Activated CD4-positive, alpha-beta T cell treated with anti-CD3 and anti-CD28 coated beads, Interleukin-2, amount 50 U/mL, for 24 hours (primary cell): ENCODE data around the gene BCAR3.

Source experiments
- DNase-seq, 2 donors: peaks; one replicate each; pipeline ENCODE4 v3.0.0-alpha.2; 2020; ENCODE audit warnings: low read depth in 1 of 2, low spot score in 1 of 2

BCAR3 gene

GRCh38 chr1:93617670-93618499, 63.8 kb downstream of the BCAR3 start:
- no peak for DNase-seq

GRCh38 chr1:93616996-93617669, 64.5 kb downstream of the BCAR3 start:
- no peak for DNase-seq

- DNase-seq = no peak
These were observed 65.2 kb downstream of the BCAR3 start for GRCh38 chr1:93616221-93616995.

GRCh38 chr1:93615582-93616150, 66.0 kb downstream of the BCAR3 start:
- DNase-seq = peak; percentile 24 to 59

GRCh38 chr1:93614986-93615581, 66.6 kb downstream of the BCAR3 start:
- peak in 1 of 2 donors; percentile 17 for DNase-seq

- no peak for DNase-seq
These were observed 67.1 kb downstream of the BCAR3 start for GRCh38 chr1:93614541-93614940.

GRCh38 chr1:93613898-93614297, 67.7 kb downstream of the BCAR3 start:
- DNase-seq = no peak

- no peak for DNase-seq
These were observed 69.1 kb downstream of the BCAR3 start for GRCh38 chr1:93612510-93612909.

- DNase-seq = no peak
These were observed 70.0 kb downstream of the BCAR3 start for GRCh38 chr1:93611668-93612067.

- DNase-seq = no peak
These were observed 72.1 kb downstream of the BCAR3 start for GRCh38 chr1:93609536-93609935.

- no peak for DNase-seq
These were observed 73.2 kb downstream of the BCAR3 start for GRCh38 chr1:93608187-93609109.

GRCh38 chr1:93607814-93608186, 73.8 kb downstream of the BCAR3 start:
- peak in 1 of 2 donors; percentile 59 for DNase-seq

GRCh38 chr1:93605812-93606512, 75.7 kb downstream of the BCAR3 start:
- DNase-seq = no peak

GRCh38 chr1:93605026-93605568, 76.5 kb downstream of the BCAR3 start:
- DNase-seq = no peak

GRCh38 chr1:93604411-93604810, 77.2 kb downstream of the BCAR3 start:
- no peak for DNase-seq

GRCh38 chr1:93603601-93604000, 78.0 kb downstream of the BCAR3 start:
- no peak for DNase-seq

- DNase-seq = no peak
These were observed 78.5 kb downstream of the BCAR3 start for GRCh38 chr1:93603106-93603505.

- no peak for DNase-seq
These were observed 79.5 kb downstream of the BCAR3 start for GRCh38 chr1:93602101-93602500.

GRCh38 chr1:93601686-93602085, 80.0 kb downstream of the BCAR3 start:
- DNase-seq = no peak
